B cell (primary cell): ENCODE results near the gene PET100. TPM values are rescaled to one million over a fixed set of nuclear protein-coding genes. Genes with fewer than 3 reads are reported as not detected.

Experiments used
- ATAC-seq: fragments of 200-7000 bp; cut with Tn5 transposase; one replicate; pipeline ENCODE4 v1.10.0; 2021; ENCODE audit warnings: low read depth, mild to moderate bottlenecking, moderate number of reproducible peaks, moderate library complexity
- CTCF ChIA-PET: fragments of 350-600 bp; sonication (Branson Sonifier 250); formaldehyde crosslinking; loops from one replicate; lab custom pipeline; 2021; ENCODE audit warnings: antibody characterized with exemption, inconsistent platforms; lab: Charles Lee
- POLR2A ChIA-PET: fragments of 350-600 bp; sonication (Branson Sonifier 250); formaldehyde crosslinking; loops from one replicate; lab custom pipeline; 2021; ENCODE audit warnings: antibody characterized with exemption; lab: Charles Lee
- DNase-seq: peaks from one replicate; pipeline ENCODE4 v3.0.0; 2013
- H2AFZ ChIP-seq: 2 replicates; pipeline ENCODE4 v1.6.1; 2012; ENCODE audit warnings: mild to moderate bottlenecking, low read depth, low read length; ENCODE audit not compliant: insufficient read depth, poor library complexity, severe bottlenecking
- H3K27ac ChIP-seq, 2 donors: 1 replicate in 1 of 2; 2 replicates in 1 of 2; pipeline ENCODE4 v1.5.1; 2012 to 2013; ENCODE audit warnings: low read length in 2 of 2, mild to moderate bottlenecking in 2 of 2, moderate library complexity in 1 of 2
- H3K27me3 ChIP-seq, 4 experiments: fragments of 200-600 bp in 1 of 4; sonication (generic) in 1 of 4; replicated peaks in 1 of 4; 1 replicate in 2 of 4; 2 replicates in 2 of 4; pipeline versions ENCODE4 v1.6.1 to v1.7.0; 2013 to 2016; ENCODE audit warnings: low read length in 3 of 4, mild to moderate bottlenecking in 2 of 4, mixed read lengths in 1 of 4, moderate library complexity in 1 of 4; ENCODE audit not compliant: insufficient read depth in 4 of 4, control insufficient read depth in 3 of 4; ENCODE audit errors: control extremely low read depth in 1 of 4
- H3K36me3 ChIP-seq, 2 experiments: replicated peaks in 1 of 2; 1 replicate in 1 of 2; 2 replicates in 1 of 2; pipeline versions ENCODE4 v1.6.1 to v1.7.1; 2013; ENCODE audit warnings: low read length in 1 of 2; ENCODE audit not compliant: insufficient read depth in 2 of 2, control insufficient read depth in 1 of 2; ENCODE audit errors: control extremely low read depth in 1 of 2, extremely low read depth in 1 of 2
- H3K4me1 ChIP-seq, 2 donors: fragments of 200-600 bp in 1 of 2; sonication (generic) in 1 of 2; 1 replicate in 1 of 2; 2 replicates in 1 of 2; pipeline versions ENCODE4 v1.5.1 to v1.6.1; 2013 to 2017; ENCODE audit warnings: low read length in 2 of 2; ENCODE audit not compliant: control insufficient read depth in 2 of 2, insufficient read depth in 2 of 2
- H3K4me2 ChIP-seq: replicated peaks from 2 replicates; pipeline ENCODE3; 2012; ENCODE audit warnings: mild to moderate bottlenecking, low read depth, low read length; ENCODE audit not compliant: poor library complexity, severe bottlenecking
- H3K4me3 ChIP-seq, 5 experiments: fragments of 200-600 bp in 1 of 5; sonication (generic) in 1 of 5; 1 replicate in 3 of 5; 2 replicates in 2 of 5; pipeline versions ENCODE4 v1.5.1 to v1.7.0; 2011 to 2016; ENCODE audit warnings: low read length in 4 of 5, mild to moderate bottlenecking in 4 of 5, low read depth in 2 of 5, control low read depth in 1 of 5, moderate library complexity in 1 of 5; ENCODE audit not compliant: insufficient read depth in 1 of 5; ENCODE audit errors: control extremely low read depth in 1 of 5, extremely low read depth in 1 of 5
- H3K79me2 ChIP-seq: fragments of 200-600 bp; sonication (generic); one replicate; pipeline ENCODE4 v1.6.0; 2016; ENCODE audit warnings: low read length; ENCODE audit not compliant: control insufficient read depth, insufficient read depth
- H3K9ac ChIP-seq: fragments of 200-600 bp; sonication (generic); 2 replicates; pipeline ENCODE4 v1.6.1; 2017; ENCODE audit warnings: mild to moderate bottlenecking, low read length, moderate library complexity
- H3K9me3 ChIP-seq, 3 donors: one replicate each; pipeline versions ENCODE4 v1.6.1 to v1.7.1; 2013; ENCODE audit warnings: low read length in 2 of 3; ENCODE audit not compliant: control insufficient read depth in 2 of 3, insufficient read depth in 1 of 3; ENCODE audit errors: control extremely low read depth in 1 of 3
- H4K20me1 ChIP-seq: 2 replicates; pipeline ENCODE4 v1.6.0; 2012; ENCODE audit warnings: mild to moderate bottlenecking, low read length; ENCODE audit not compliant: insufficient read depth, control insufficient read depth, poor library complexity, severe bottlenecking
- H3K27ac Mint-ChIP-seq: one replicate; pipeline ENCODE4 v1.8.0; 2021; ENCODE audit warnings: mixed read lengths
- H3K27me3 Mint-ChIP-seq: one replicate; pipeline ENCODE4 v1.8.0; 2021; ENCODE audit warnings: mixed read lengths
- H3K4me1 Mint-ChIP-seq: one replicate; pipeline ENCODE4 v1.8.0; 2021; ENCODE audit warnings: mixed read lengths
- H3K4me3 Mint-ChIP-seq: one replicate; pipeline ENCODE4 v1.8.0; 2021; ENCODE audit warnings: mixed read lengths
- H3K9me3 Mint-ChIP-seq: one replicate; pipeline ENCODE4 v1.8.0; 2022; ENCODE audit warnings: mixed read lengths; ENCODE audit not compliant: insufficient read depth
- EZH2 ChIP-seq: IDR thresholded peaks from 2 replicates; pipeline ENCODE4 v1.6.1; 2012; ENCODE audit warnings: borderline replicate concordance, low read depth, mild to moderate bottlenecking, moderate library complexity, low read length; ENCODE audit not compliant: insufficient read depth, poor library complexity, severe bottlenecking
- WGBS: methylation state at CpG from one replicate; pipeline ENCODE4 v1.1.5; 2013; ENCODE audit warnings: missing lambda C conversion rate; ENCODE audit not compliant: insufficient coverage; 5-methylcytosine and 5-hydroxymethylcytosine counted together
- intact Hi-C: fragments of 100-400 bp; cut with micrococcal nuclease; formaldehyde crosslinking; loops from one replicate; pipeline ENCODE4 v1.10.0; 2022
- polyA plus RNA-seq: library from polyadenylated mRNA; depleted of rRNA; stranded (reverse); fragments of >200 nt; gene quantifications from 2 replicates; pipeline ENCODE4 v1.2.3, GENCODE V29; 2012
- total RNA-seq, 2 donors: library from RNA; stranded (reverse); fragments of 120-200 nt in 1 of 2; gene quantifications; 1 replicate in 1 of 2; 2 replicates in 1 of 2; pipeline versions ENCODE4 v1.2.3 to v1.2.4, GENCODE V29; 2013 to 2022
- TF ChIP-seq, protein P1 (sequence below): fragments of 200-600 bp; IDR thresholded peaks from one replicate; pipeline ENCODE4 v1.8.0; 2022; ENCODE audit warnings: antibody characterized with exemption, mild to moderate bottlenecking

PET100 gene
- total and polyA plus RNA-seq, 2 donors (not counting 1 experiment from before 2014, with no cell fraction given): 31.3 to 100 TPM

DNA sequence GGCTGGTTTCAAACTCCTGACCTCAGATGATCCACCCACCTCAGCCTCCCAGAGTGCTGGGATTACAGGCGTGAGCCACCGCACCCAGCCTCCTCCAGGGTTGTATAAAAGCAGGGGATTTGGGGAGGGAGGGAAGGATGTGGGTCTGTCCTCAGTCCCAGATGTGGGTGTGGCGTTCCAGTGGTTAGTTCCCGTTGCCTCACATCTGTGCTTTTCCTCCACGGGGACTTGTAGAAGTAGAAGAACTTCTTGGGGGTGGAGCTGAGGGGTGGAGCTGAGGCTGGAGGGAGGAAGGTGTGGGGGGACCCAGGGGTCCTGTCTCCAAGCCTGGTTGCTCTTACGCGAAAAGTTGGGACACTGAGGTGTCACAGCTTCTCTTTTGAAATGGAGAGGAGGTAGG lies 46.8 kb downstream of the PET100 start:
- H3K79me2 ChIP-seq: peaks cover 15% of the 10 kb centered on the region
- H3K4me1 Mint-ChIP-seq: peaks cover 45% of the 10 kb centered on the region
- no peak for ATAC-seq
- H3K9me3 Mint-ChIP-seq: no peaks in the 10 kb centered on the region
- no peak overlapping the region for H2AFZ ChIP-seq
- no peak overlapping the region for H3K27ac Mint-ChIP-seq
- H3K4me3 Mint-ChIP-seq: peak overlapping the region; percentile 16
- H4K20me1 ChIP-seq: peaks cover 4% of the 10 kb centered on the region
- peak overlapping the region; percentile 43 for H3K9ac ChIP-seq
- H3K27me3 ChIP-seq: peaks cover 0 to 43% (median 6%) of the 10 kb centered on the region in 4 experiments
- intact Hi-C loops: loop anchor here (5.0 kb wide), 1 partner anchor 579 kb away; no protein-coding TSS in a partner anchor
- H3K36me3 ChIP-seq: no peaks in the 10 kb centered on the region
- peaks cover 33 to 37% of the 10 kb centered on the region in 2 donors for H3K4me1 ChIP-seq
- peaks cover 0 to 12% (median 0%) of the 10 kb centered on the region in 3 donors for H3K9me3 ChIP-seq
- peak overlapping the region in 1 of 5 experiments; percentile 20 for H3K4me3 ChIP-seq
- peak; percentile 62 for DNase-seq
- peaks cover 33% of the 10 kb centered on the region for H3K27me3 Mint-ChIP-seq
- no peak overlapping the region for H3K27ac ChIP-seq
- TF ChIP-seq, protein P1, sequence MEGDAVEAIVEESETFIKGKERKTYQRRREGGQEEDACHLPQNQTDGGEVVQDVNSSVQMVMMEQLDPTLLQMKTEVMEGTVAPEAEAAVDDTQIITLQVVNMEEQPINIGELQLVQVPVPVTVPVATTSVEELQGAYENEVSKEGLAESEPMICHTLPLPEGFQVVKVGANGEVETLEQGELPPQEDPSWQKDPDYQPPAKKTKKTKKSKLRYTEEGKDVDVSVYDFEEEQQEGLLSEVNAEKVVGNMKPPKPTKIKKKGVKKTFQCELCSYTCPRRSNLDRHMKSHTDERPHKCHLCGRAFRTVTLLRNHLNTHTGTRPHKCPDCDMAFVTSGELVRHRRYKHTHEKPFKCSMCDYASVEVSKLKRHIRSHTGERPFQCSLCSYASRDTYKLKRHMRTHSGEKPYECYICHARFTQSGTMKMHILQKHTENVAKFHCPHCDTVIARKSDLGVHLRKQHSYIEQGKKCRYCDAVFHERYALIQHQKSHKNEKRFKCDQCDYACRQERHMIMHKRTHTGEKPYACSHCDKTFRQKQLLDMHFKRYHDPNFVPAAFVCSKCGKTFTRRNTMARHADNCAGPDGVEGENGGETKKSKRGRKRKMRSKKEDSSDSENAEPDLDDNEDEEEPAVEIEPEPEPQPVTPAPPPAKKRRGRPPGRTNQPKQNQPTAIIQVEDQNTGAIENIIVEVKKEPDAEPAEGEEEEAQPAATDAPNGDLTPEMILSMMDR: no peak
- TF ChIP-seq EZH2: no peak
- H3K4me2 ChIP-seq: peak overlapping the region; percentile 75
- POLR2A ChIA-PET: interaction anchor here (1.2 kb wide), 1 partner anchor 150 kb away, joined by 3 read pairs; no protein-coding TSS in a partner anchor
- CTCF ChIA-PET: interaction anchor here (1.0 to 3.9 kb wide), 5 partner anchors 22 to 574 kb away, joined by 3 to 44 read pairs (median 4); no protein-coding TSS in a partner anchor
- WGBS: 0% methylated on average over 5 of the region's 7 CpGs

DNA sequence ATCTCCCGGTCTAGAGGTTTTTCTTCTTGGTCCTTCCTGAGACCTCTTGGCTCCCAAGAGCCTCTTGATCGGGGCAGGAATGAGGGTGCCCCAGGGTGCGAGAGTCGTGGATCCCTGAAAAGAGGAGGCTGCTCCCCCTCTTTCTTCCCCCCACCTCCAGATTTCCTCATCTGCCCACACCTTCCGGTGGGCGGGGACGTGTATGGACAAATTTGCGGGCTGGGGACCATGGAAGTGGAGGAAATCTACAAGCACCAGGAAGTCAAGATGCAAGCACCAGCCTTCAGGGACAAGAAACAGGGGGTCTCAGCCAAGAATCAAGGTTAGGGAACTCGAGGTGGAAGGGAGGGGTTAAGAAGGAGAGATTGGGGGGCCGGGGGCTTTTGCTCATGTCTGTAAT lies 47.3 kb downstream of the PET100 start, which contains the start of gene MCEMP1:
Gene MCEMP1, plus strand, starts transcription at position 237 of the 400 bp plus-strand sequence. Its CDS starts 31 bp downstream, at position 268.
- H3K36me3 ChIP-seq: no peaks in the 10 kb centered on the region
- ATAC-seq (no peak), DNase-seq (peak; percentile 18)
- CTCF ChIA-PET: interaction anchor here (0.9 to 3.9 kb wide), 8 partner anchors 23 to 575 kb away, joined by 3 to 44 read pairs (median 4); no protein-coding TSS in a partner anchor
- POLR2A ChIA-PET: interaction anchor here (1.2 kb wide), 1 partner anchor 150 kb away, joined by 3 read pairs; no protein-coding TSS in a partner anchor
- peak within 1 kb of the TSS; percentile 75 for H3K4me2 ChIP-seq
- H4K20me1 ChIP-seq: peaks cover 6% of the 10 kb centered on the region
- intact Hi-C loops: loop anchor here (5.0 kb wide), 1 partner anchor 580 kb away; no protein-coding TSS in a partner anchor
- peak within 1 kb of the TSS; percentile 43 for H3K9ac ChIP-seq
- Mint-ChIP-seq H3K4me3 (peak within 1 kb of the TSS; percentile 16), H3K27ac (peak within 1 kb of the TSS; percentile 61), H3K27me3 (peaks cover 30% of the 10 kb centered on the region), H3K9me3 (no peaks in the 10 kb centered on the region), H3K4me1 (peaks cover 47% of the 10 kb centered on the region)
- peaks cover 0 to 12% (median 0%) of the 10 kb centered on the region in 3 donors for H3K9me3 ChIP-seq
- H2AFZ ChIP-seq: no peak within 1 kb of the TSS
- TF ChIP-seq EZH2: no peak
- TF ChIP-seq, protein P1: no peak
- WGBS: 5% methylated on average over 3 of the region's 10 CpGs
- peaks cover 35 to 42% of the 10 kb centered on the region in 2 donors for H3K4me1 ChIP-seq
- H3K27me3 ChIP-seq: peaks cover 0 to 40% (median 5%) of the 10 kb centered on the region in 4 experiments
- H3K4me3 ChIP-seq: peak within 1 kb of the TSS in 2 of 5 experiments; percentile 3 to 20
- H3K79me2 ChIP-seq: peaks cover 20% of the 10 kb centered on the region
- H3K27ac ChIP-seq: no peak within 1 kb of the TSS
